ENCODE data around the gene HMGN4.
"Not testable (repeated sequence)": the region's sequence is repeated elsewhere in the genome, so short reads cannot be mapped to it uniquely, and the experiment has no call there.

Gene HMGN4

DNA sequence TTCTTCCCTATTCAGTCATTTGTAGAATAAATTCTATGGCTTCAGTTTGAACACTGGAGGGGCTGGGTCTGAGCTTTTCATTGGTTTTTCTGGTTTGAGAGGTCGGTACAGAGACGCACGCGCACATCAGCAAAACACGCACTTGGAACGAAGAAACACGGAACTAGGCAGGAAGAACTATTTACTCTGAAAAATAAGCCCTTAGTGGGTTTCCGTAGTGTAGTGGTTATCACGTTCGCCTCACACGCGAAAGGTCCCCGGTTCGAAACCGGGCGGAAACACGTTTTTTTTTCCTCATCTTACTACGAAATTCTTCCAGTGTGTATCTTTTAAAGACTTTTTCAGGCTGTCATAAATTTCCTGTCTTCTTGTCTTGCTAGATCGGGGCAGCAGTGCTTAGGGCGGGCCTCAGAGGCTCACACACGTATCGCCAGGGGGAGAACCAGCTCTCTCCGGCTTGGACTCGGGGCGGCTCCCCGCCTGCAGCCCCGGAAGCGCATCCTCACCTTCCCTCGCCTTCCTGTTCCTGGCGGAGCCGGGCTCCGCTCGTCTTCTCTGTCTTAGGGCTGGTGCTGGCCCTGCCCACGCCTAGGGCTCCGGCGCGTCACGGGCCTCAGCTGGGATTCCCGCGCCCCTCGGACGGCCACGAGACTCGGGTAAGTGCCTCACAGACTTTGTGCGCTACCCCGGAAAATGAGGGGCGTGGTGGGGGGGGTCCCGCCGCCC, at the start of gene HMGN4:
Gene HMGN4, plus strand, starts transcription at position 521 of the 726 bp plus-strand sequence. CDS start 6,841 bp downstream, outside the sequence.
- DNase-seq, result peak; percentile 82

GRCh38 chr6:26489996-26490964, 47.9 kb upstream of the HMGN4 start:
- no peak for DNase-seq

DNA sequence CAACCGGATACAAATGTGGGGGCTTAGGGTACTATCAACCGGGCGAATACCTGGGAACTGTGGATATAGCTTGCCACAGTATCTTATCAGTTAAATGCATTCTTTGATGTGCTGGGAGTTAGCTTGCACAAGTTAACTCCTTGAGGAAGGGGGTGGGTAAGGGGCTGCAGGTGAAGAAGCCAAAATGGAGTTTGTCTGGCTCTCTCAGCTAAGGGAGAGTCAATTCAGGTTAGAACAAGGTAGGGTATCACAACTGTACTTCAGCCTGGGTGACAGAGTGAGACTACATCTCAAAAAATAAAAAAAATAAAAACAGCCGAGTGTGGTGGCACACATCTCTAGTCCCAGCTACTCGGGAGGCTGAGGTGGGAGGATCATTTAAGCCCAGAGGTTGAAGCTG, 46.6 kb upstream of the HMGN4 start:
- DNase-seq, result no peak

- no peak for DNase-seq
These were observed 44.9 kb upstream of the HMGN4 start for GRCh38 chr6:26493258-26493657.

- DNase-seq, result no peak
These were observed 44.0 kb upstream of the HMGN4 start for GRCh38 chr6:26494117-26494516.

- DNase-seq, result no peak
These were observed 42.9 kb upstream of the HMGN4 start for GRCh38 chr6:26495281-26495680.

GRCh38 chr6:26497610-26498009, 40.6 kb upstream of the HMGN4 start:
- DNase-seq, result no peak

DNA sequence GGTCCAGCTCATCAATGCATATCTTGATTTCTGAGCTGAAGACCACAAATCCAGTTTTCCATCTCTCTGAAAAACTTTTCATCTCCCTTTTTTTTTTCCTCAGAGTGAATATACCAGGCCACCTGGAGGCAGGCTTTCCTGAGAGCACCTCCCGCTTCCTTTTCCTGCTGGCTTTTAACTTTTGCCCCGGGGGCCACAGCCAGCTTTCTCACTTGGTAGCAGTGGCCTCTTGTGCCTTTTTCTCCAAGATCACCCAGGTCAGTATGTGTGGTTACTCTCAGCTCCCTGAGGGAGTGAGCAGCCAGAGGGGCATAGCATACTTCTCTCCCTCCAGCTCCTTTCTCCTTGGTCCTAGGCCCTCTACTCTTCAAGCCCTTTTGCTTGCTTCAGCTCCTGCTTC, 38.1 kb upstream of the HMGN4 start, which contains the start of gene BTN1A1:
Gene BTN1A1, plus strand, starts transcription at position 202 of the 400 bp plus-strand sequence. CDS start 984 bp downstream, outside the sequence.
- no peak for DNase-seq

- no peak for DNase-seq
These were observed 36.6 kb upstream of the HMGN4 start for GRCh38 chr6:26501482-26501986.

- DNase-seq, result no peak
These were observed 36.0 kb upstream of the HMGN4 start for GRCh38 chr6:26502165-26502564.

GRCh38 chr6:26502626-26503025, 35.5 kb upstream of the HMGN4 start:
- DNase-seq, result no peak

- no peak for DNase-seq
These were observed 30.5 kb upstream of the HMGN4 start for GRCh38 chr6:26507658-26508057.

DNA sequence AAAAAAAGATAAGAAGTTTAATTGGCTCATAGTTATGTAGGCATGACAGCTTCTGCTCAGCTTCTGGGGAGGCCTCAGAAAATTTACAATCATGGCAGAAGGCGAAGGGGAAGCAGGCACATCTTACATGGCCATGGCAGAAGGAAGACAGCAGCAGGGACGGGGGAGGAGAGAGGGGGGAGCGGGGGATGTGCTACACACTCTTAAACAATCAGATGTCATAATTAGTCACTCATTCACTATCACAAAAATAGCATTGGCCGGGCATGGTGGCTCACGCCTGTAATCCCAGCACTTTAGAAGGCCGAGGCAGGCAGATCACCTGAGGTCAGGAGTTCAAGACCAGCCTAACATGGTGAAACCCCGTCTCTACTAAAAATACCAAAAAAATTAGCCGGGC, 27.1 kb upstream of the HMGN4 start:
- DNase-seq, result not testable (repeated sequence)

- no peak for DNase-seq
These were observed 23.2 kb upstream of the HMGN4 start for GRCh38 chr6:26514984-26515383.

- no peak for DNase-seq
These were observed 21.4 kb upstream of the HMGN4 start for GRCh38 chr6:26516481-26517427.

DNA sequence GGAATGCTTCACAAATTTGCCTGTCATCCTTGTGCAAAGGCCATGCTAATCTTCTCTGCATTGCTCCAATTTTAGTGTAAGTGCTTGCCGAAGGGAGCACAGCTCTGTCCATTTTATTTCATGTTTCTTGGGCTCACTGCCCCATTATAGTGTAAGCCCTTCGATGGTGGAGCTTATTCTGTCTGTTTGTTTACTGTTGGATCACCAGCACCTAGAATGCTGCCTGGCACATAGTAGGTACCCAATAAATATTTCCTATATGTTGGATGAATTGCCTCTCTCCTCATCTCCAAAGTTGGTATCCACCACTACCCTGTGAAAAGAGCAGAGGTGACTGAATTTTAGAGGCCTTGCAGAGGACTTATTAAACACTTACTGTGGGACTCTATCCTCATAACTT, 18.8 kb upstream of the HMGN4 start:
- no peak for DNase-seq

- DNase-seq, result no peak
These were observed 17.8 kb upstream of the HMGN4 start for GRCh38 chr6:26520237-26520849.

- no peak for DNase-seq
These were observed 17.1 kb upstream of the HMGN4 start for GRCh38 chr6:26520850-26521599.

DNA sequence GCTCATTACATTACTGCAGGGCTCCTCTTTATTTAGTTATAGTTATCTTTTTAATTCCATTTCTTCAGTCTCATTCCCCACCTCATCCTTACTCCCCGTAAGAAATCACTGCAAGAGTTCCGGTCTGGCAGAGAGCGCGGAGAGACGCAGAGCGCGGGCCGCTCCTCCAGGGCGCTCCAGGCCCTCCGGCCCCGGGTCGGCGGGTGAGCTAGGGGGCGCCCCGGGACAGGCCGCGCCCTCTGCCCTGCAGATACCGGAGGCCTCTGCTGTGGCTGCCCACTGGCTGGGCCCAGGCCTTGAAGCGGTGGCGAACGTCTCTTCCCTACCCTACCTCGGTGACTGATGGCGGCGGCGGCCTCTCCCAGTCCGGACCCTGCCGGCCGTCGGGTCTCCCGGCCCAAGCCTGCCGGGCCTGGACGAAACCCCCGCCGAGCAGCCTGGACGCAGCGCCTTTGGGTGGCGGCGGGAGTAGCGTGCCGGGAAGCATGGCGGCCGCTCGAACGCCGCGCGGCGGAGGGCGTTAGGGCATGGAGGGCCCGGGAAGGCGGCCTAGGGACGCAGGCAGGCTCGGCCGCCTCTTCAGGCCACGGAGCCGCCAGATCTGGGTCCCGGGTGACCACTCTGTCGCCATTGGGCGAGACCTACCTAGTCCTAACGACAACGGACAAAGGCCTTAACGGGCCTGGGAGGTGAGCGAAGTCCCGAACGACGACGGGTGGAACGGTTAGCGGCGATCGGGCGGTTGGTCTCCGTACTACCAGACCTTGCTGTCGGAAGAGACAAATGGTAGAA, 16.4 kb upstream of the HMGN4 start:
- DNase-seq, result no peak
